Adrenal gland (tissue), 19 donors: ENCODE results near the gene SLITRK3. TPM values are rescaled to one million over a fixed set of nuclear protein-coding genes. Genes with fewer than 3 reads are reported as not detected.

Experiments used
- DNase-seq, 7 donors: peaks; one replicate each; pipeline ENCODE4 v3.0.0-alpha.2; 2019 to 2020
- H3K27ac ChIP-seq, 5 donors: fragments of 200-600 bp; sonication (generic) in 4 of 5; 1 replicate in 3 of 5; 2 replicates in 2 of 5; pipeline versions ENCODE4 v1.5.1 to v1.8.0; 2016 to 2020; ENCODE audit warnings: mild to moderate bottlenecking in 1 of 5
- H3K27me3 ChIP-seq: fragments of 200-600 bp; 2 replicates; pipeline ENCODE4 v1.8.0; 2021
- H3K36me3 ChIP-seq, 2 donors: fragments of 200-600 bp; replicated peaks in 1 of 2; 1 replicate in 1 of 2; 2 replicates in 1 of 2; pipeline versions ENCODE4 v1.5.1 to v1.8.0; 2018 to 2022
- H3K4me1 ChIP-seq, 2 donors: fragments of 200-600 bp; replicated peaks in 1 of 2; 1 replicate in 1 of 2; 2 replicates in 1 of 2; pipeline versions ENCODE4 v1.5.1 to v1.8.0; 2018 to 2021
- H3K4me3 ChIP-seq, 4 donors: fragments of 200-600 bp; sonication (generic) in 3 of 4; one replicate each; pipeline ENCODE4 v1.5.1; 2016 to 2018
- H3K9me3 ChIP-seq, 3 donors: fragments of 200-600 bp; sonication (generic) in 1 of 3; replicated peaks in 1 of 3; 1 replicate in 2 of 3; 2 replicates in 1 of 3; pipeline versions ENCODE4 v1.5.1 to v1.8.0; 2016 to 2021
- CTCF ChIP-seq, 6 experiments: fragments of 450-650 bp in 4 of 6; fragments of 200-600 bp in 2 of 6; sonication (generic) in 1 of 6; IDR thresholded peaks; 1 replicate in 5 of 6; 2 replicates in 1 of 6; pipeline versions ENCODE4 v1.5.1 to v1.8.0; 2016 to 2021; ENCODE audit warnings: antibody characterized with exemption in 6 of 6, mild to moderate bottlenecking in 2 of 6, moderate library complexity in 1 of 6
- POLR2A ChIP-seq, 2 donors: fragments of 450-650 bp; IDR thresholded peaks; one replicate each; pipeline ENCODE4 v1.6.1; 2017; ENCODE audit warnings: antibody characterized with exemption in 2 of 2, mild to moderate bottlenecking in 2 of 2, moderate library complexity in 1 of 2
- WGBS, 4 donors: extraction: QIAGEN DNeasy Blood & Tissue Kit in 2 of 4; methylation state at CpG; one replicate each; pipeline versions ENCODE4 v1.1.5 to v1.1.7; 2013 to 2017; 5-methylcytosine and 5-hydroxymethylcytosine counted together
- intact Hi-C, 2 donors: fragments of 100-400 bp; cut with DNase I; formaldehyde crosslinking; loops; one replicate each; pipeline versions ENCODE4 v1.14.1 to v1.15.0; 2022 to 2023
- long read RNA-seq, 10 donors: library from polyadenylated mRNA in 3 of 10; unstranded in 2 of 10; stranded (forward) in 1 of 10; transcript quantifications; one replicate each; pipeline ENCODE4 v2.0.0 and lab custom pipeline, GENCODE V29; 2021 to 2026
- polyA plus RNA-seq, 3 donors: library from polyadenylated mRNA; stranded (reverse); fragments of 200-250 nt in 2 of 3; fragments of 350-450 nt in 1 of 3; fragmentation: Illumina TruSeq in 1 of 3; extraction: RNeasy Lipid Tissue Mini Kit (QIAGEN cat#74804) in 1 of 3; gene quantifications; one replicate each; pipeline ENCODE4 v1.2.3, GENCODE V29; 2013 to 2014
- total RNA-seq, 9 donors: library from RNA; depleted of rRNA in 4 of 9; stranded (reverse); fragments of >200 nt in 4 of 9; fragments of 120-200 nt in 1 of 9; fragmentation: NEBNext Ultra II Directional in 1 of 9; extraction: Animal tissue kit (Norgen Biotek cat#: 25700) in 1 of 9; gene quantifications; one replicate each; pipeline versions ENCODE4 v1.1.0 to v1.2.4, GENCODE V29; 2013 to 2023
- donor health status: healthy with polysubstance abuse.
- donor health status: Bipolar disorder and iron deficiency.
- donor health status: DM: yes; HTN: yes; CAD: no.
- donor health status: DM: no; HTN: no; CAD: no.
- donor health status: DM: no; HTN: no; CAD: no.
- donor health status: DM: yes; HTN: yes; CAD: no.

The SLITRK3 gene
- under 1 TPM in 2 of 9 donors, not detected in 7; 0.06 to 0.14 TPM for total RNA-seq
- polyA plus RNA-seq: under 1 TPM in 2 of 3 donors, not detected in 1; 0.03 to 0.05 TPM
- long read RNA-seq, donor 1: 0 reads
- long read RNA-seq, donor 2: 0 reads
- long read RNA-seq, donor 3: 0 reads
- long read RNA-seq, donor 4: 0 reads
- long read RNA-seq, donor 5: 0 reads
- long read RNA-seq, donor 6: 0 reads
- long read RNA-seq, donor 7: 0 reads
- long read RNA-seq, donor 8: 0 reads
- long read RNA-seq, donor 9: 0 reads
- long read RNA-seq, donor 10: 0 reads

- Histone ChIP-seq H3K27ac (no peak within 1 kb of the TSS), H3K27me3 (peaks cover 65% of the 10 kb centered on the region)
Measured at GRCh38 chr3:165195640-165196576, at the start of gene SLITRK3. Gene SLITRK3, minus strand, starts transcription at chr3:165196384. Its CDS starts 5,554 bp downstream, at chr3:165190830.

GRCh38 chr3:165243597-165243996 lies 47.4 kb upstream of the SLITRK3 start:
- Histone ChIP-seq H3K27me3 (no peaks in the 10 kb centered on the region), H3K4me1 (no peaks in the 10 kb centered on the region), H3K27ac (no peak overlapping the region), H3K36me3 (no peaks in the 10 kb centered on the region), H3K9me3 (no peaks in the 10 kb centered on the region), H3K4me3 (no peak overlapping the region)
- no peak for DNase-seq
- intact Hi-C loops: no loop called here
- TF ChIP-seq CTCF (IDR thresholded peaks at IDR 0.05): no peak
- no peak for TF ChIP-seq POLR2A (IDR thresholded peaks at IDR 0.05)

More at GRCh38 chr3:165195640-165196576, at the start of gene SLITRK3:
- DNase-seq: no peak
- H3K4me1 ChIP-seq: peaks cover 12 to 15% of the 10 kb centered on the region in 2 donors
- WGBS, 4 donors: 3 to 9% (median 5%) methylated on average over 29 to 43 of the region's 43 CpGs
- peak within 1 kb of the TSS in 2 of 4 donors; percentile 21 to 25 for H3K4me3 ChIP-seq
- intact Hi-C loops: no loop called here
- no peak for TF ChIP-seq POLR2A (IDR thresholded peaks at IDR 0.05)
- TF ChIP-seq CTCF (IDR thresholded peaks at IDR 0.05): no peak
- no peaks in the 10 kb centered on the region for H3K36me3 ChIP-seq
- no peaks in the 10 kb centered on the region for H3K9me3 ChIP-seq

- H3K36me3 ChIP-seq: no peaks in the 10 kb centered on the region
- H3K27ac ChIP-seq: no peak overlapping the region
- no peaks in the 10 kb centered on the region for H3K9me3 ChIP-seq
- WGBS, 4 donors: 74 to 83% (median 78%) methylated on average over 5 of the region's 5 CpGs
- intact Hi-C loops: no loop called here
- H3K4me3 ChIP-seq: no peak overlapping the region
- no peaks in the 10 kb centered on the region for H3K4me1 ChIP-seq
- no peak for TF ChIP-seq POLR2A (IDR thresholded peaks at IDR 0.05)
- no peak for TF ChIP-seq CTCF (IDR thresholded peaks at IDR 0.05)
- no peaks in the 10 kb centered on the region for H3K27me3 ChIP-seq
- DNase-seq: no peak
Measured at GRCh38 chr3:165233501-165234195, 37.5 kb upstream of the SLITRK3 start.

GRCh38 chr3:165225604-165226003 lies 29.4 kb upstream of the SLITRK3 start:
- TF ChIP-seq CTCF (IDR thresholded peaks at IDR 0.05) (no peak), POLR2A (IDR thresholded peaks at IDR 0.05) (no peak)
- H3K36me3 ChIP-seq: no peaks in the 10 kb centered on the region
- no peak overlapping the region for H3K4me3 ChIP-seq
- no peak overlapping the region for H3K27ac ChIP-seq
- H3K27me3 ChIP-seq: no peaks in the 10 kb centered on the region
- 50 to 62% (median 52%) methylated on average over 1 of the region's 1 CpG for WGBS, 4 donors
- DNase-seq: no peak
- H3K9me3 ChIP-seq: no peaks in the 10 kb centered on the region
- intact Hi-C loops: no loop called here
- no peaks in the 10 kb centered on the region for H3K4me1 ChIP-seq
